GM23338 (cell line): Measurements from ENCODE around the gene LRRC63. TPM values are rescaled to one million over a fixed set of nuclear protein-coding genes. Genes with fewer than 3 reads are reported as not detected.

Experiments
- ATAC-seq: fragments of 200-7000 bp; cut with Tn5 transposase; 3 replicates; pipeline ENCODE4 v1.9.1; 2020
- DNase-seq: peaks from one replicate; pipeline ENCODE4 v3.0.0-alpha.2; 2015; ENCODE audit warnings: low spot score
- H2AFZ ChIP-seq: fragments of 200-600 bp; sonication (generic); 2 replicates; pipeline ENCODE4 v1.8.0; 2016; ENCODE audit warnings: antibody characterized with exemption, mild to moderate bottlenecking, moderate library complexity
- H3F3A ChIP-seq: fragments of 200-600 bp; sonication (generic); replicated peaks from 2 replicates; pipeline ENCODE4 v1.8.0; 2017; ENCODE audit warnings: antibody characterized with exemption, mixed run types, low read depth
- H3K27ac ChIP-seq: fragments of 200-600 bp; sonication (generic); 2 replicates; pipeline ENCODE4 v1.6.1; 2016; ENCODE audit warnings: low read depth
- H3K27me3 ChIP-seq: fragments of 200-600 bp; sonication (generic); 2 replicates; pipeline ENCODE4 v1.8.0; 2016; ENCODE audit warnings: mild to moderate bottlenecking, mixed run types, moderate library complexity; ENCODE audit not compliant: insufficient read depth
- H3K36me3 ChIP-seq: fragments of 200-600 bp; sonication (generic); 2 replicates; pipeline ENCODE4 v1.8.0; 2016; ENCODE audit warnings: mild to moderate bottlenecking; ENCODE audit not compliant: insufficient read depth
- H3K4me1 ChIP-seq: fragments of 200-600 bp; sonication (generic); 2 replicates; pipeline ENCODE4 v1.8.0; 2016; ENCODE audit warnings: mild to moderate bottlenecking, moderate library complexity; ENCODE audit not compliant: insufficient read depth
- H3K4me2 ChIP-seq: fragments of 200-600 bp; sonication (generic); 2 replicates; pipeline ENCODE4 v1.7.1; 2017; ENCODE audit warnings: mixed run types
- H3K4me3 ChIP-seq: fragments of 200-600 bp; sonication (generic); 2 replicates; pipeline ENCODE4 v1.6.1; 2016; ENCODE audit warnings: mixed run types
- H3K79me2 ChIP-seq: fragments of 200-600 bp; sonication (generic); replicated peaks from 2 replicates; pipeline ENCODE4 v1.8.0; 2017; ENCODE audit warnings: mild to moderate bottlenecking; ENCODE audit not compliant: insufficient read depth
- H3K9me2 ChIP-seq: fragments of 200-600 bp; sonication (generic); 2 replicates; pipeline ENCODE4 v1.8.0; 2017; ENCODE audit not compliant: insufficient read depth
- H4K20me1 ChIP-seq: fragments of 200-600 bp; sonication (generic); replicated peaks from 2 replicates; pipeline ENCODE4 v1.8.0; 2017; ENCODE audit warnings: mild to moderate bottlenecking; ENCODE audit not compliant: insufficient read depth
- H3K27ac Mint-ChIP-seq: 2 replicates; pipeline ENCODE4 v1.8.0; 2020; ENCODE audit warnings: inconsistent platforms, mild to moderate bottlenecking, moderate library complexity, mixed read lengths
- H3K27me3 Mint-ChIP-seq: 3 replicates; pipeline ENCODE4 v1.8.0; 2022; ENCODE audit warnings: low read depth, mild to moderate bottlenecking, moderate library complexity, mixed read lengths, inconsistent platforms; ENCODE audit not compliant: insufficient read depth, poor library complexity
- H3K36me3 Mint-ChIP-seq: 3 replicates; pipeline ENCODE4 v1.8.0; 2021; ENCODE audit warnings: low read depth, mild to moderate bottlenecking, inconsistent platforms, moderate library complexity, mixed read lengths
- H3K4me1 Mint-ChIP-seq: 3 replicates; pipeline ENCODE4 v1.8.0; 2020; ENCODE audit warnings: mild to moderate bottlenecking, inconsistent platforms, mixed read lengths
- H3K4me3 Mint-ChIP-seq: 3 replicates; pipeline ENCODE4 v1.8.0; 2021; ENCODE audit warnings: moderate library complexity, mild to moderate bottlenecking, inconsistent platforms, mixed read lengths
- H3K9me3 Mint-ChIP-seq: 3 replicates; pipeline ENCODE4 v1.8.0; 2020; ENCODE audit warnings: moderate library complexity, mild to moderate bottlenecking, inconsistent platforms, mixed read lengths
- CREB1 ChIP-seq: fragments of 250-450 bp; sonication (Bioruptor Pico); IDR thresholded peaks from 2 replicates; pipeline ENCODE4 v1.5.0; 2020; ENCODE audit warnings: low read depth, mild to moderate bottlenecking, moderate library complexity
- EZH2 ChIP-seq: fragments of 200-600 bp; sonication (generic); IDR thresholded peaks from one replicate; pipeline ENCODE4 v1.8.0; 2017; ENCODE audit warnings: antibody characterized with exemption, mild to moderate bottlenecking, low read depth; ENCODE audit not compliant: unreplicated experiment
- EZH2phosphoT487 ChIP-seq: fragments of 200-600 bp; sonication (generic); IDR thresholded peaks from one replicate; pipeline ENCODE4 v1.8.1; 2018; ENCODE audit warnings: antibody characterized with exemption; ENCODE audit not compliant: unreplicated experiment
- JUNB ChIP-seq: IDR thresholded peaks from one replicate; pipeline ENCODE4 v1.6.1; 2016; ENCODE audit warnings: antibody characterized with exemption; ENCODE audit not compliant: unreplicated experiment
- NANOG ChIP-seq: IDR thresholded peaks from 2 replicates; pipeline ENCODE4 v1.6.1; 2016; ENCODE audit warnings: antibody characterized with exemption, borderline replicate concordance
- POLR2AphosphoS5 ChIP-seq: IDR thresholded peaks from 2 replicates; pipeline ENCODE4 v1.6.1; 2016; ENCODE audit warnings: antibody characterized with exemption, low read depth
- STAT1 ChIP-seq: IDR thresholded peaks from one replicate; pipeline ENCODE4 v1.6.1; 2016; ENCODE audit warnings: antibody characterized with exemption; ENCODE audit not compliant: unreplicated experiment
- ZNF114 ChIP-seq: fragments of 250-450 bp; sonication (Bioruptor Pico); IDR thresholded peaks from 2 replicates; pipeline ENCODE4 v1.5.0; 2020; ENCODE audit warnings: mild to moderate bottlenecking, moderate library complexity
- ZNF331 ChIP-seq: fragments of 250-450 bp; sonication (Bioruptor Pico); IDR thresholded peaks from 2 replicates; pipeline ENCODE4 v1.5.0; 2020; ENCODE audit warnings: low read depth, mild to moderate bottlenecking, moderate library complexity
- polyA plus RNA-seq: library from polyadenylated mRNA; unstranded; fragments of >200 nt; fragmentation: Nextera tagmentation; extraction: Ambion mirVana; gene quantifications from 2 replicates; pipeline ENCODE4 v1.2.1, GENCODE V29; 2016
- total RNA-seq: library from RNA; depleted of rRNA; stranded (reverse); fragments of >200 nt; shearing (Covaris generic); gene quantifications from 2 replicates; pipeline ENCODE4 v1.2.3, GENCODE V29; 2014
- TF ChIP-seq, protein P1 (sequence below), 2 experiments: fragments of 200-600 bp in 1 of 2; sonication (generic) in 1 of 2; conservative IDR thresholded peaks; 2 replicates each; pipeline versions ENCODE4 v1.5.1 to v1.6.1; 2016 to 2017; ENCODE audit warnings: antibody characterized with exemption in 2 of 2, low read depth in 2 of 2, mild to moderate bottlenecking in 2 of 2, moderate library complexity in 1 of 2
- TF ChIP-seq, protein P2 (sequence below): IDR thresholded peaks from one replicate; pipeline ENCODE4 v1.6.1; 2018; ENCODE audit warnings: antibody characterized with exemption; ENCODE audit not compliant: unreplicated experiment
- TF ChIP-seq, protein P3 (sequence below): IDR thresholded peaks from 2 replicates; pipeline ENCODE4 v1.6.1; 2016; ENCODE audit warnings: antibody characterized with exemption

Gene LRRC63
- total and polyA plus RNA-seq, 2 experiments from 2014 or later, result not detected

DNA sequence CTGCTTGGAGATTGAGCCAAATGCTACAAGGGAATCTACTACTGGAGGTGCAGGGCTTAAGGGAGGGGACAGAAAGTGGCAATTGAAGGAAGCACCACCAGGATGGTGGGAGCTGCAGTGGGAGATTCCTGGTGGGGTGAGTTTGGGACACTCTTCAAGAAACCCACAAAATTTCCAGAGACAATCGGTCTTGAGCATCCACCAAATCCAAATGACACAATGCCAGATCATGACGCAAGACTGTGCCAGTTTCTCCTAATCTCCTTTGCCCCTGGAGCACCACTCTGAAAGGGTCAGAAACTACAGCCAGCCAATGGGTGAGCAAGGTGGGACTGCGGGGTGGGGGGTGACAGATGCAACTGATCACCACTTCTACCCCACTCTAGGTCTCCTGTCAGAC, 78.7 kb downstream of the LRRC63 start (continued):
- TF ChIP-seq, protein P1, sequence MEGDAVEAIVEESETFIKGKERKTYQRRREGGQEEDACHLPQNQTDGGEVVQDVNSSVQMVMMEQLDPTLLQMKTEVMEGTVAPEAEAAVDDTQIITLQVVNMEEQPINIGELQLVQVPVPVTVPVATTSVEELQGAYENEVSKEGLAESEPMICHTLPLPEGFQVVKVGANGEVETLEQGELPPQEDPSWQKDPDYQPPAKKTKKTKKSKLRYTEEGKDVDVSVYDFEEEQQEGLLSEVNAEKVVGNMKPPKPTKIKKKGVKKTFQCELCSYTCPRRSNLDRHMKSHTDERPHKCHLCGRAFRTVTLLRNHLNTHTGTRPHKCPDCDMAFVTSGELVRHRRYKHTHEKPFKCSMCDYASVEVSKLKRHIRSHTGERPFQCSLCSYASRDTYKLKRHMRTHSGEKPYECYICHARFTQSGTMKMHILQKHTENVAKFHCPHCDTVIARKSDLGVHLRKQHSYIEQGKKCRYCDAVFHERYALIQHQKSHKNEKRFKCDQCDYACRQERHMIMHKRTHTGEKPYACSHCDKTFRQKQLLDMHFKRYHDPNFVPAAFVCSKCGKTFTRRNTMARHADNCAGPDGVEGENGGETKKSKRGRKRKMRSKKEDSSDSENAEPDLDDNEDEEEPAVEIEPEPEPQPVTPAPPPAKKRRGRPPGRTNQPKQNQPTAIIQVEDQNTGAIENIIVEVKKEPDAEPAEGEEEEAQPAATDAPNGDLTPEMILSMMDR (conservative IDR thresholded peaks at IDR 0.05; ENCODE audit: low read depth in 2 of 2), result no peak
- TF ChIP-seq, protein P2, sequence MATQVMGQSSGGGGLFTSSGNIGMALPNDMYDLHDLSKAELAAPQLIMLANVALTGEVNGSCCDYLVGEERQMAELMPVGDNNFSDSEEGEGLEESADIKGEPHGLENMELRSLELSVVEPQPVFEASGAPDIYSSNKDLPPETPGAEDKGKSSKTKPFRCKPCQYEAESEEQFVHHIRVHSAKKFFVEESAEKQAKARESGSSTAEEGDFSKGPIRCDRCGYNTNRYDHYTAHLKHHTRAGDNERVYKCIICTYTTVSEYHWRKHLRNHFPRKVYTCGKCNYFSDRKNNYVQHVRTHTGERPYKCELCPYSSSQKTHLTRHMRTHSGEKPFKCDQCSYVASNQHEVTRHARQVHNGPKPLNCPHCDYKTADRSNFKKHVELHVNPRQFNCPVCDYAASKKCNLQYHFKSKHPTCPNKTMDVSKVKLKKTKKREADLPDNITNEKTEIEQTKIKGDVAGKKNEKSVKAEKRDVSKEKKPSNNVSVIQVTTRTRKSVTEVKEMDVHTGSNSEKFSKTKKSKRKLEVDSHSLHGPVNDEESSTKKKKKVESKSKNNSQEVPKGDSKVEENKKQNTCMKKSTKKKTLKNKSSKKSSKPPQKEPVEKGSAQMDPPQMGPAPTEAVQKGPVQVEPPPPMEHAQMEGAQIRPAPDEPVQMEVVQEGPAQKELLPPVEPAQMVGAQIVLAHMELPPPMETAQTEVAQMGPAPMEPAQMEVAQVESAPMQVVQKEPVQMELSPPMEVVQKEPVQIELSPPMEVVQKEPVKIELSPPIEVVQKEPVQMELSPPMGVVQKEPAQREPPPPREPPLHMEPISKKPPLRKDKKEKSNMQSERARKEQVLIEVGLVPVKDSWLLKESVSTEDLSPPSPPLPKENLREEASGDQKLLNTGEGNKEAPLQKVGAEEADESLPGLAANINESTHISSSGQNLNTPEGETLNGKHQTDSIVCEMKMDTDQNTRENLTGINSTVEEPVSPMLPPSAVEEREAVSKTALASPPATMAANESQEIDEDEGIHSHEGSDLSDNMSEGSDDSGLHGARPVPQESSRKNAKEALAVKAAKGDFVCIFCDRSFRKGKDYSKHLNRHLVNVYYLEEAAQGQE, result no peak
- TF ChIP-seq CREB1 (no peak), JUNB (no peak), EZH2phosphoT487 (no peak), ZNF331 (CRISPR knock-in tag) (no peak), NANOG (no peak), POLR2AphosphoS5 (no peak)
- TF ChIP-seq, protein P3, sequence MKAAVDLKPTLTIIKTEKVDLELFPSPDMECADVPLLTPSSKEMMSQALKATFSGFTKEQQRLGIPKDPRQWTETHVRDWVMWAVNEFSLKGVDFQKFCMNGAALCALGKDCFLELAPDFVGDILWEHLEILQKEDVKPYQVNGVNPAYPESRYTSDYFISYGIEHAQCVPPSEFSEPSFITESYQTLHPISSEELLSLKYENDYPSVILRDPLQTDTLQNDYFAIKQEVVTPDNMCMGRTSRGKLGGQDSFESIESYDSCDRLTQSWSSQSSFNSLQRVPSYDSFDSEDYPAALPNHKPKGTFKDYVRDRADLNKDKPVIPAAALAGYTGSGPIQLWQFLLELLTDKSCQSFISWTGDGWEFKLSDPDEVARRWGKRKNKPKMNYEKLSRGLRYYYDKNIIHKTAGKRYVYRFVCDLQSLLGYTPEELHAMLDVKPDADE, result no peak

DNA sequence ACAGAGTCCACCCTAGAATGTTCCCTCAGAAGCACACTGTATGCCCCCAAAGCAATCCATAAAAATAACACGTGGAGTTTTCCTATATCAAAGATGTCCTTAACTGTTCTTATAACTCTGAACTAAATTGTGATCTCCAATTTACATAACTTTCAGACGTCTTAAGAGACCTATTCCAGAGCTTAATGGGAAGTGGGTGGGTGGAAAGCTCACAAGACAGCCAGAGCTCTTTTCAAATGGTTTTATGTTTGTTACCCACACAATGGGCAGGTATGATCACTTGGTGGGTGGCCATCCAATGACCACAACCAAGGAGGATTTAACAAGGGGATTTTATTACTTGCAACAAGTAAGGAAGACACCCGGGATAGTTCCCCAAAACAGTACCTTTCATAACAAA, 81.7 kb downstream of the LRRC63 start:
- Mint-ChIP-seq H3K4me1 (peaks cover 8% of the 10 kb centered on the region), H3K4me3 (no peak overlapping the region), H3K27ac (peak overlapping the region; percentile 24; the same call in 1 of the 2 replicates), H3K36me3 (no peaks in the 10 kb centered on the region; the same call in 2 of the 3 replicates), H3K27me3 (peaks cover 3% of the 10 kb centered on the region), H3K9me3 (no peaks in the 10 kb centered on the region)
- Histone ChIP-seq H3K27me3 (no peaks in the 10 kb centered on the region), H3K79me2 (no peaks in the 10 kb centered on the region), H3K9me2 (peaks cover 20% of the 10 kb centered on the region; the same call in 1 of the 2 replicates), H3K36me3 (no peaks in the 10 kb centered on the region), H3K4me2 (no peak overlapping the region), H2AFZ (peak overlapping the region; percentile 52; the same call in 1 of the 2 replicates), H3K4me1 (0 out of 2 replicates have a peak, but pooled peaks cover 4% of the 10 kb centered on the region), H4K20me1 (no peaks in the 10 kb centered on the region), H3K27ac (no peak overlapping the region), H3F3A (no peaks in the 10 kb centered on the region), H3K4me3 (no peak overlapping the region)
- ATAC-seq (no peak), DNase-seq (no peak)
- TF ChIP-seq POLR2AphosphoS5, result no peak
- TF ChIP-seq, protein P3, result no peak
- no peak for TF ChIP-seq ZNF331 (CRISPR knock-in tag)
- no peak for TF ChIP-seq ZNF114 (CRISPR knock-in tag)
- no peak for TF ChIP-seq STAT1
- TF ChIP-seq, protein P2, result no peak
- TF ChIP-seq NANOG, result no peak
- no peak for TF ChIP-seq EZH2phosphoT487
- no peak for TF ChIP-seq EZH2
- TF ChIP-seq CREB1, result no peak
